Forelimb muscle (tissue), 1 donor: ENCODE data around the gene CACNA1C. TPM values are rescaled to one million over a fixed set of nuclear protein-coding genes. Genes with fewer than 3 reads are reported as not detected.
"Not testable (repeated sequence)": the region's sequence is repeated elsewhere in the genome, so short reads cannot be mapped to it uniquely, and the experiment has no call there.

ENCODE experiments used
- DNase-seq: peaks from one replicate; pipeline ENCODE4 v3.0.0-alpha.2; 2013; ENCODE audit warnings: low read depth
- polyA plus RNA-seq: library from polyadenylated mRNA; unstranded; fragments of 120-200 nt; gene quantifications from one replicate; pipeline ENCODE4 v1.2.1, GENCODE V29; 2013; ENCODE audit not compliant: insufficient read length

Gene CACNA1C
- polyA plus RNA-seq, 1 donor, result 3.2 TPM

DNA sequence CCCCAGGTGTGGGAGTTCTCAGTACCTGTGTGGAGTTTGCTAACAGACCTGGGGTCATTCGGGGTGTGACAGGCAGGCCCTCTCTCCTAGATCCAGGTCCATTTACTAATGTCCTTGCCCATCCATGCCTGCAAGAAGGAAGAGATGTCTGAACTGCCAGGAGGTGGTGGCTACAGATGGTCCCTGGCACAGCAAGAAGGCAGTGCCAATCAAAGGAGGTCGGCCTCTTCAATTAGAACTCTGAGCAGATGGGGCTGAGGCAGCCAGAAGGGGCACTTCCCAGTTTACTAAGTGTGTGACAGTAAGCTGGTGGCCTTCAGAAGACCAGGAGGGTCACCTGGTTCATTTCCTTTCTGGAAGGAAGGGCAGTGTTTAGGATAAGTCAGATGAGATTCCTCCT, 202.5 kb downstream of the CACNA1C start:
- no peak for DNase-seq

DNA sequence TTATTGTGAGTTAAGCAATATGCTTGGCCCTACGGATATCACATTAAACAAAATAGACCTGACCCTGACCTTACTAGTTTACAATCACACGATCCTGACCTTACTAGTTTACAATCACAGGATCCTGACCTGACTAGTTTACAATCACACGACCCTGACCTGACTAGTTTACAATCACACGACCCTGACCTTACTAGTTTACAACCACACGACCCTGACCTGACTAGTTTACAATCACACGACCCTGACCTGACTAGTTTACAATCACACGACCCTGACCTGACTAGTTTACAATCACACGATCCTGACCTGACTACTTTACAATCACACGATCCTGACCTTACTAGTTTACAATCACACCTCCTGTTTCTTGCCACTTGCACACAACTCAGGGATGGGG, 202.9 kb downstream of the CACNA1C start:
- DNase-seq, result not testable (repeated sequence)

DNA sequence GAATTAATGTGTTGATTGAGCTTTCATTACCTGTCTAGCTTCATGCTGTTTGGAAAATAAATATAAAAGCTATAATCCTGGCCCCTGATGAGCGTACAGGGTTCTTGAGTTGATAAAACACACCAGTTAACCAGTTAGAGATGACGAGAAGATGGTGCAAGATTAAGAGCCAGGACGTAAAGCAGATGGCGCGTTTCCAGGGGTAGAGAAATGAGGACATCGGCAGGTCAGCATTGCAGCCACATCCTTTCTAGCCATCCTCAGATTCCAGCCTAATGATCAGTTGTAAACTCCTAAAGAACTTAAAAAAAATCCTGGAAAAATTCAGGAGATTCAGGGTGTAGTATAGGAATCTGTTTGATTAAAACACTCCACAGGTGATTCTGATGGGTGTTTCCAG, 203.7 kb downstream of the CACNA1C start:
- no peak for DNase-seq

DNA sequence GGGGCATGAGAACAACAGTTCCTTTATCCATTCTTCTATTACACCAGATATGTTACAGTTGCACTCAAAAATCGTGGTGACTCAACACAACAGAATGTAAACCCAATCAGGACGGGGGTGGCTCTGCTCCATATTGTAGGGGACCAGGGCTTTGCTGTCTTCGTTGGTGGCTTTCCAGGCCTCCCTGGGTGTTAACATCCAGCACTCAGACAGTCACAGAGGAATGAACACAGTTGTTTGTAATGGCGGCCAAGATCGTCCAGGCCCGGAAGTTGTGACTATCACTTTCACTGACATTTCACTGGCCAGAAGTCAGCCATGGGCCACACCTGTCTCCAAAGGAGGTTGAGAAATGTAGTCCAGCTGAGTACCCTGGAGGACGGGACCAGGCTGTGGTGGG, 204.1 kb downstream of the CACNA1C start:
- no peak for DNase-seq

DNA sequence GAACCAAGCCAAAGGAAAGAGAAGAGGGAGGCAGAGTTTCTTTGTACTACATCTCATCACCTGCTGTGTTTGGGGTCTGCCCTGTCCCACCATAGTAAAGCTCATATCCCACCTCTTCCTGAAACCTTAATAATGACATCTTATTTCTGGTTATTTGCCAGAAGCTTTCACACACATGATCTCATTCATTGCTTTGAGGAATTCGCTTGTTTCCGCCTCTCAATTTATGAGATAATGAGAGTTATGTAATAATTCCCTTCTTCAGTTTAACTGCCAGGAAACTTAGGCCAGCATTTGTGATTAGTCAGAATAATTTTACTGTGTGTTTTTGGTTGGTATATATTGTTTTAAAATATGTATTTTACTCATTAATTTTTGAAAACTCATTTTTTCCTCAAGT, 205.2 kb downstream of the CACNA1C start:
- DNase-seq, result no peak

DNA sequence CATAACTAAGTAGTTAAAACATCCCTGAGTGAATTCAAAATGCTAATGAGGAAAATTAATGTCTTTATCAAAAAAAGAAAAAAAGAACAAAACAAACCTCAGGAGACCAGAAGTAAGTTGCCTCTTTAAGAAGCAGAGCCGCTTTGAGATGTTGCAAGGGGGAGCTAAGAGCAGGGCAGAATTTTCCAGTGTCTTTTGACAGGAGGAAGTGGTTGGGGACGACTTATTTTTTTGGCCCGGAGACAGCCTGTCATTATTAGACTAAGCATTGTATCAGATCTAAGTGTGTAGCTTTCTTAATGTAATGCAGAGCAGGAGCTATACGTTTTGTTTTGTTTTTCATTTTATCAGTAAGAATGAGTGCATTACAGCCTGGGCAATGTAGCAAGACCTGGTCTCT, 206.6 kb downstream of the CACNA1C start:
- DNase-seq, result no peak

DNA sequence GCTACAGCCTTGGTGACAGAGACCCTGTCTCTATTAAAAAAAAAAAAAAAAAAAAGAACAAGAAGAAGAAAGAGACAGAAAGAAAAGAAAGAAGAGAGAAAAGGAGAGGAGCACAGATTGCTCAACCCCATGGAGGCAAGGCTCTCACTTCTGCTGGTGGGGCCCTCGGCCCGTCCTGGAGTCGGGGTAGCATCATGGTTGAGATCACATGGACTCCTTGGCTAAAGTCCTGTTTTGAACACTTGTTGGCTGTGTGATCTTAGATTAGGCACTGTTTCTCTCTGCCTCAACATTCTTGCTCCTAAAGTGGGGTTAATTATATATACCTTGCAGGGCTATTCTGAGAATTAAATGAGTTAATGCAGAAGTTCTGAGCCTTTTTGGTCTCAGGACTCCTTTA, 207.7 kb downstream of the CACNA1C start:
- no peak for DNase-seq

DNA sequence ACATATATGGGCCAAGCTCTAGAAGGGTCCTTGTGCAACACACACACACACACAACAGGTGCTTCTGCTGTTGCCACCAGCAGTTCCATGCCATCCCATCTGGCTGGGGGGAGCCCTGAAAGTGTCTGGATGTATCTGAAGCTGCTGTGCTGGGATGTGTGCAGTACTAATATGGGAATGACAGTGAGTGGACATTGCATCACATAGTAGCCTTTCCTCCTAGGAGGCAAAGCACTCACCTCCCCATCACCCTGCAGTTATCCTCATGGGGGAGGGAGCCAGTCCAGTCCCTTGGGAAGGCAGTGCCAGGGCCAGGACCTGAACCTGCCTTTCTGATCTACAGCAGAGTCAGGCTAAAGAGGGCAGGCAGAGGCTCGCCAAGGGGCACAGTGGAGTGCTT, 208.9 kb downstream of the CACNA1C start:
- DNase-seq, result no peak

DNA sequence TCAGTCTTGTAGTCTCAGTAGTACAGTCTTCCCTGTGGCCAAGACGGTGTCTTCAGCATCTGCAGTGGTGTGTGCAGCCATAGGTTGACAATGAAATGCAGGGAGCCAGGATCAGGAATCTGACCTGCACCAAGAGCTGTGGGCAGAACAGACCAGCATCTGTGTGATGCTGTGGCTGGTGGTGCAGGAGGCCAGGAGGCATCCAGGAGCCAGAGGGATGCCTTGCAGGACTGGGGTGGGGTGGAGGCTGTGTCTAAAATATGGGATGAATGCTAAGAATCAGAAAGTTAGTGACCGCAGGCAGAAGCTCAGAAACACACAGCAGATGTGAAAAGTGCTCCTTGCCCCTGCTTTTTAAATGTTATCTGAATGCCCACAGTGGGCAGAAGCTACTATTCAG, 209.7 kb downstream of the CACNA1C start:
- DNase-seq, result no peak

DNA sequence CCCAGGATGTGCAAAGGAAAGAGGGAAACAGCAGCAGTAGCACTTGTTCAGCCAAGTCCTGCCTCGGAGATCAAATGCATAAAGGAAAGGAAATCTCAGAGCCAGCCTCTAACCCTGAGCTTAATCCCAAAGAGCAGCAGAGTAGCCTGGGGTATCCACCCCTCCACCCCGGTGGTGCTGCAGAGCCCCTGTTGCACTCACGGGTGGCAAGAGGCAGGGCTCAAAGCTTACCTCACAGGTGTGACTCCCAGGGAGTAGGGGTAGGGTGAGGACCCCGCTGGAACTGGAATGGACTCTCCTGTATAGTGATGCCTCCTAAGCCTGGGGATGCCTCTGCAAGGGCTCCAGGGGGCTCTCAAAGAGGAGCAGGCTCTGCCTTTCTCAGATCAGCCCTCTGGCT, 211.1 kb downstream of the CACNA1C start:
- DNase-seq, result no peak

DNA sequence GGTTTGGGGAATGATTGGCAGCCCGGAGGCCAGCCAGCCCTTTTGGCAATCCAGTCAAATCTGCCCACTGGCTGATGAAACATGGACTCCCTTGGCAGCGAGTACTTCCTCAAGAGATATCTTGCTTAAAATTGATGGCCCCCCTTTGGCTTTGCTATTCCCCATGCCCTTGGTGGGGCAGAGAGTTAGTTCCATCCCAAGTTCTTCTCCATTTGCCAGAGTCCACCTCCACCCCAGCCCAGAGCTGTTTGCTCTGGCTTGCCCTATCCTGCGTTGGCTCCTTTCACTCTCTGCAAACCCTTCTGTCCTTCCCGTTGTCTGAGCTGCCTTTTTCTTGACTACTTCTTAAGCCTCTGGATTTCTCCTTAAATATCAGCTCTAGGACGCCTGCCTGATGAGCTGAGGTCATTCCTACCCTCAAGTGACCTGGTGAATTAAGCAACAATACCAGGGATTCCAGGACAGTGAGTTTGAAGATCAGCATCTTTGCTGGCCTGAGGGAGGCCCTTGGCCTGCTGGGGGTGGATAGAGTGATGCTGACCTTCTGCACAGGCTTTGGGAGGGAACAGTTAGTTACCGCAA, 212.0 kb downstream of the CACNA1C start:
- DNase-seq, result no peak

DNA sequence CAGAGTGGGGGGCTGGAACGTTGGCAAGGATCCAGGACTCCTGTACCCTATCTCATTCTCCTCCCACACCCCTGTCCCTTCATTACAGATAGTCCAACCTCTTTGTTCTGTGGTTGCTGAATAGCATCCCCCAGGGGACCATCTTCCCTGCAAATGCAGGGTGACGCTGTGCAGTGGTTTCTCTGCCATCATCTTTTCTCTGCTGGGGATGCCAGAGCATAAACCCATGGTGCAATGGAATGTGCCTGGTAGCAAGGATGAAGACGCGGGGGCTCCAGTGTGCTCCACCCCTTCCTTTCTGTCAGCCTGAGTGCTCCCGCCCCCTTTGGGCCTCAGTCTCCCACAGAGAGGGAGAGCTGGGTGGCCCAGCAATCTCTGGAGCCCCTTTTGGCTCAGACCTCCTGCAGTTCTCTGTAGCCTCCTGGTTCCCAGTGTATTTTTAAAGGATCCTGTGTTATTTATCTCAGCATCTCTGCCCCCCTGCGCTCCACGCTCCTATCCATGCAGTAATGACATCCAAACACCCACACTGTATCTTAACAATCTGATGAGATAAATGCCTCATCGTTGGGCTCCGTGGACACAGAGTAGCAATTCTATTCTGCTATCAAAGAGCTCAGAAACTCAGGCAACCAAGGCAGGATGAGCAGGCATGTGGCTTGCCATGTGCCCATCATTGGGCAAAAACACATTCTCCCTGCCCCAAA, 212.8 kb downstream of the CACNA1C start:
- DNase-seq, result no peak

DNA sequence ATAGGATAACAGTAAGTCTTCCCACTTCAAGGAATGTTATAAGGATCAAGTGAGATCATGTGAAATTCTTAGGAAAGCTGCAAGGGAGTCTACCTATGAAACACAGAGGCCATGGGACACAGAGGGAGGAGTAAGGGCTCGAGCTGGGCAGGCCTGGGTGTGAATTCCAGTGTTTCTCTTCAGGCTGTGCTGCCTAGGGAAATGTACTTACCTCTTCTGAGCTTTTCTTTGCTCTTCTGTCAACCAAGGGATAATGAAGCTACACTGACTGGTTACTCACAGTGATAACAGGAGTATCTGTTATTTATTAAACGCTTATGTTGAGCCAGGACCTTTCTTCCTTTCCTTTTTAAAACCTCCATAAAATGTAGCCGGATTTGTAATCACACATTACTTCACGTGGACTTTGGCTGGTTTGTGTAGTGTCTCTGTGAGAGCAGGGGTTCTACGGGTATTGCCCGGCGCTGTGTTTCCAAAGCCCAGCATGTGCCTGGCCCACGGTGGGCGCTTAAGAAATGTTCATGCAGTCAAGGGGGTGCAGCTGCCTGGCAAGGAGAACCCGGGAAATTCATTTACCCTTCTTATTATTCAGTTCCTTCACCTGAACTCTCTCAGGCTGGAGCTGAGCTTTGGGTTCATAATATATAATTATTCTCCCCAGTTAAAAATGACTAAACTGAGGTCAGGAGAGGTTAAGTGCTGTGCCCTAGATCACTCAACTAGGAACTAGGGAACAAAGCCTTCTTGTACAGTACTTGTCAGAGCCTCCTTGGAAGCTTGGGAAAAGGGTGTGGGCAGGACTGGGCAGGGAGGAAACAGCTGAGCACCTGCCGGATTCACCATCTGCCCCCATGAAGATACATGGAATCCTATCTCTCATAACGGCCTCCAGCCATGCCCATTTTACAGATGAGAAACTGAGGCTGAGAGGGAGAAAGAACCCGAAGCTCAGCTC, 214.2 kb downstream of the CACNA1C start:
- no peak for DNase-seq

DNA sequence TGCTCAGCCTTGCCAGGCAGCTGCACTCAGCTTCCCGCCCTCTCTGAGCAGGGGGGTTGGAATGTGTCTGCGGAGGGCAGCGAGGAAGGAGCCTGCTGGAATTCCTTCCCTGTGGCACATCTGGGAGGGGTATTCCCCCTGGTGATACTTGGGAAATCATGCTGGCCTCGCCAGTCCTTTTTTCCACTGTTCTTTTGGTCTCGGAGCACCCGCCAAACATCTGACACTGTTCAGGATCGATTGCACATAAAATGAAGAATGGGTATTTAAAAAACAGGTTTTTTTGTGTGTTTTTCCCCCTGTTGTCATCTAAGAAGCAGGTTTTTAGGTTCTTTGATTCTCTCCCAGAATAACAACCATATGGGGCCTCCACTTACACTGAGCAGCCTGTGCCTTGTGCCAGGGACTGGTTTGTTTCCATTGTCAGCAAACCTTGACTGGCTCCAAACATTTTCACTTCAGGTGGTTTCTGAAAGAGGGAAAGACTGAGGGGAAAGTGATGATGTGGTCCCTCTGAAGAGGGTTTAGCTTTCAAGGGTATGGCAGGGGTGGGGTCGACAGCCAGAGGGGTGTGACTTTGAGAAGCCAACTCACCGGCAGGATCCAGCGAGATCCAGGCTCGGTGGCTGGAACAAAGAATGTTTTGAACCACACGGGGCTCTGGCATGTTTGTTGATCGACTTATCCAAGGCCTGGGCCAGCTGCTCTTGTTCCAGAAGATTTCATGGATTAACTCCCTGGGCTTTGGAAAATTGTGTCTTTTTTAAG, 215.1 kb downstream of the CACNA1C start:
- DNase-seq, result no peak

DNA sequence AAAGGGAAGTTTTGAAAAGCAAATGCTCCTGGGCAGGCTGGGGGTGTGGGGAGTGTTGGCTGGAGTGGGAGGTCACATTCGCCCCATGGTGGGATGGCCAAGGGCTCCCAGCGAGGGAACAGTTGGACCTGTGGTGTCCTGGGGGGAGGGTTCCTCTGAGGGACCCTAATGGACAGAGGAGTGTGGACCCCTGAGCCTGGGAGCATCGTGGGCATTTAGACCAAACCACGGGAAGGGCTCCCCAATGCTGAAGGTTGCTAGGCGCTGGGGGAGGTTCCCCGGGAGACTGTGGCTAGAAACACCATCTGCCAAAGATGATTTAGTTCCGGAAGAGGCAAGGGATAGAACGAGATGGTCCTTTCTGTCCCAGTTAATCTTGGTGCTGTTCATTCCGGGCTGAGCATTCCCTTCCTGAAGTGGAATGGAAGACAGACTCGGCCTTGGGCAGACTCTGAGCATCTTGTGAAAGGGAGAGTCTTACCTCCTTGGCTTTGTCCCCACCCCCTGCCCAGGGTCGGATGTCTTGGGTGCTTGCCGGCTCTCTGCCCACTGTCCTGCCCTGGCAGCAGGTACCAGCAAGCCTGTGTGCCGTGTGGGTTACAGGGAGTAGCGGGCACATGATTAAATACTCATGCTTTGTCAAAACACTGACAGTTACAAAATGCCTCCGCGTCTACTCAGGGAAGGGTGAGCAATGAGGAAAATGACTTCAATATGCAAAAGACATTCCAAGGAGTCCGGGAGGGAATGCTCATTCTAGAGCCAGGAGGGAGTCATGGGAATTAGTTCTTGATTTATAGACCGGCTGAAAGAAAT, 215.9 kb downstream of the CACNA1C start:
- DNase-seq, result no peak

DNA sequence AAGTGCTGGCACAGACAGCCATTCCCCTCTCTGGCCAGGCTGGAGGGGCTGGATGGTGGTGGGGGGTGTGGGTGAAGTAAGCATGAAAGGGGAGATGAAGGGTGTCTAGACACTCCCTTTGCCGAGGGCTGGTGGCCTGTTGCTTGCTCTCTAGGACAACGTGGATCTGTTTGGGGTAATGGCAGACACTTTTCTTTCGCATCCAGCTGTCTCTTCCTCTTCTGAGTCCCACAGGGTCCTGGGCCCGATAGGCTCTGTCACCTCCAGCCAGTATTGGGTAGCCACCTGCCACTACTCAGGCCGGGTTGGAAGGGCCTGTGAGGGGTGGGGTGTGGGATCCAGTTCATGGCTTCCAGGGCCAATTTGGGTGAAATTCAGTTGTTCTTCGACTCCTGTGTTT, 218.1 kb downstream of the CACNA1C start:
- DNase-seq, result no peak

DNA sequence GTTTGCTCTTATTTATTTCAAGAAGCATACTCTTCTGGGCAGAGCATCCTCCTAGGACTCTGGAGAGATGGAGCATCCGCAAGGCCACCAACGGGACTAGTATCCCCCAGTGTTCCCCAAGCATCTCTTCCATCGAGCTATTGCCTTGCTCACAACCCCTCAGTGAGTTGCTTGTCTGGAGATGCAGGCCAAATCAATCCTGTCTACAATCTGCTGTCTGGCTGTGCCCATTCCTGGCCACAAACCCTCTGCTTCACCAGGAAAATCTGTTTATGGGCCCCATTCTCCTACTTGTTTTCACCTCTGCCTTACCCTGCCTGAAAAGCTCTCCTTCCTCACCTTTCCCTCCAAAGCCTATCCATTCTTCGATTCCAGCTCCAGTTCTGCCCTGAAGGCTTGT, 219.2 kb downstream of the CACNA1C start:
- DNase-seq, result no peak

DNA sequence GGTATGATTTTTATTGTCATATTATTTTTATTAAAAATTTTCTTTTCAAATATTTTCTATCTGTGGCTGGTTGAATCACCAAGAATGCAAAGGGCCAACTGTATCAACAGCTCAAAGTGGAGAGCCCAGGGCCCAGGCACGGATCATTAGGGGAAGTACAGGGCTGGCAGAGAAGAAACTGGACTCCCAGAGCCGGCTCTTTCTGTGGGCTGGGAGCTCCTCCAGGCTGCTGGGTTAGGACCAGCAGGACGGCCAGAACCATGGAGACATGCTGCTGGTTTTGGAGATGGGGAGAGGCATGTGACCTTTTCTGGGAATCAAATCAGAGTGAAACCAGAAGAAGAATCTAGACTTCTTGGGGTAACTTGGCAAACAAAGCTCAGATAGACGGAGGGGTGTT, 220.5 kb downstream of the CACNA1C start:
- no peak for DNase-seq

DNA sequence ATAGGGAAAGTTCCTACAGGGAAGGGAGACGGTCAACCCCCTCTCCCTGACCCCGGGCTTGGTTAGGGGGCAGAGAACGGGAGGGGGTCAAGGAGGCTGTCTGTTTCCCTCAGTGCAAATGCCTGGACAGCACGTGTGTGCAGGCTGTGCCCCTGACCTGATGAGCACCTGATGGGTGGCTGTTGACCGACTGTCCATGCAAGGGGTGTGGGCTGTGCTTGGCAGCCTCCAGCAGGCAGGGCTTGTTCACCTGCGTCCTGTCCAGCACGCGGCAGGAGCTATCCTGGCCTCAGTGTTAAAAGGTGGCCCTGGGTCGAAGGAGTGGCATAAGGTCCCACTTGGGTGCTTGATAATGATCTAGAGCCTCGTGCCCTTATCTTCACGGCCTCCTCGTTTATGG, 221.0 kb downstream of the CACNA1C start:
- DNase-seq, result no peak

DNA sequence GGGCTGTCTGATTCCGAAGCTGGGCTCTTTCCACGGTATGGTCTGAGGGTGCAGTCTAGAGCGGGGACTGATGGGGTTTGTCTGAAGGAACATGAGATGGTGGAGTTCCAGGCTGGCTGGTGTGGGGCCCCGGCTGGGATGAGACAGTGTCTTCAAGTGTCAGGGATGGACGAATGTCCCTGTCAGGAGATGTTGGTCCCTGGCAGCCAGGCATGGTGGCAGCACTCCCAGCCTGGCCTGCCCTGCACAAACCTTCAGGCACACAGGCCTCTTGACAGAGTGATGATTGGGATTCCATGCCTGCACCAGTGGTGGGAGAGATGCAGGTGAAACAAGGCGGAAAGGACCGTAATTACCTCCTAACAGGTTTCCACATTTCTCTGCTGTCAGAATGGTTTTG, 221.9 kb downstream of the CACNA1C start:
- no peak for DNase-seq
